HepG2 (cell line): Measurements from ENCODE around the gene PARN. TPM values are rescaled to one million over a fixed set of nuclear protein-coding genes. Genes with fewer than 3 reads are reported as not detected.

Experiments
- BRCA1 ChIP-seq: sonication (generic); formaldehyde crosslinking; IDR thresholded peaks from 2 replicates; pipeline ENCODE4 v1.4.0; 2020; ENCODE audit warnings: missing genetic modification reagents
- CENPT ChIP-seq: sonication (generic); formaldehyde crosslinking; IDR thresholded peaks from 2 replicates; pipeline ENCODE4 v1.8.0; 2022; ENCODE audit warnings: low read depth, mild to moderate bottlenecking, moderate library complexity, missing genetic modification reagents
- DNMT1 ChIP-seq: sonication (generic); formaldehyde crosslinking; IDR thresholded peaks from 2 replicates; pipeline ENCODE4 v1.5.1; 2020; ENCODE audit warnings: mild to moderate bottlenecking, missing genetic modification reagents
- DNMT3B ChIP-seq: conservative IDR thresholded peaks from 2 replicates; pipeline ENCODE4 v1.6.1; 2016; ENCODE audit warnings: missing biosample characterization, control low read depth
- E2F5 ChIP-seq: sonication (generic); formaldehyde crosslinking; conservative IDR thresholded peaks from 2 replicates; pipeline ENCODE4 v1.4.0; 2020; ENCODE audit warnings: missing genetic modification reagents
- ERF ChIP-seq: IDR thresholded peaks from 2 replicates; pipeline ENCODE4 v1.6.1; 2018; ENCODE audit warnings: missing biosample characterization, missing genetic modification reagents
- KDM6A ChIP-seq: IDR thresholded peaks from 2 replicates; pipeline ENCODE4 v1.6.1; 2016; ENCODE audit warnings: low read depth
- KLF15 ChIP-seq: sonication (generic); formaldehyde crosslinking; IDR thresholded peaks from 2 replicates; pipeline ENCODE4 v1.8.1; 2023; ENCODE audit warnings: borderline replicate concordance, mild to moderate bottlenecking, inconsistent platforms, missing genetic modification reagents, mixed read lengths
- MXI1 ChIP-seq: IDR thresholded peaks from 3 replicates; pipeline ENCODE4 v1.6.1; 2012; ENCODE audit warnings: low read depth, low read length, inconsistent platforms, borderline replicate concordance
- MYNN ChIP-seq: sonication (generic); formaldehyde crosslinking; IDR thresholded peaks from 2 replicates; pipeline ENCODE4 v1.4.0; 2020; ENCODE audit warnings: mild to moderate bottlenecking, low read depth, missing genetic modification reagents
- NFIC ChIP-seq: IDR thresholded peaks from 2 replicates; pipeline ENCODE4 v1.6.1; 2012; ENCODE audit warnings: mild to moderate bottlenecking, low read length, inconsistent platforms
- RFX3 ChIP-seq: IDR thresholded peaks from 2 replicates; pipeline ENCODE4 v1.6.1; 2016; ENCODE audit warnings: missing biosample characterization, missing genetic modification reagents
- RNF2 ChIP-seq: fragments of 450-650 bp; conservative IDR thresholded peaks from 2 replicates; pipeline ENCODE4 v1.6.1; 2016; ENCODE audit warnings: low read depth
- ZBTB3 ChIP-seq: sonication (generic); formaldehyde crosslinking; IDR thresholded peaks from 2 replicates; pipeline ENCODE4 v1.4.0; 2020; ENCODE audit warnings: low read depth, mild to moderate bottlenecking, moderate library complexity, missing genetic modification reagents, borderline replicate concordance
- ZFP90 ChIP-seq: sonication (generic); formaldehyde crosslinking; IDR thresholded peaks from 2 replicates; pipeline ENCODE4 v1.8.0; 2022; ENCODE audit warnings: missing genetic modification reagents, mild to moderate bottlenecking, inconsistent platforms, borderline replicate concordance
- ZNF160 ChIP-seq: sonication (generic); formaldehyde crosslinking; IDR thresholded peaks from 2 replicates; pipeline ENCODE4 v1.8.0; 2022; ENCODE audit warnings: mild to moderate bottlenecking, inconsistent platforms, missing genetic modification reagents
- ZNF225 ChIP-seq: sonication (generic); formaldehyde crosslinking; IDR thresholded peaks from 2 replicates; pipeline ENCODE4 v1.4.0; 2020; ENCODE audit warnings: mild to moderate bottlenecking, missing genetic modification reagents
- ZNF276 ChIP-seq: sonication (generic); formaldehyde crosslinking; IDR thresholded peaks from 2 replicates; pipeline ENCODE4 v1.4.0; 2020; ENCODE audit warnings: mild to moderate bottlenecking, low read depth, missing genetic modification reagents
- ZNF281 ChIP-seq: sonication (generic); formaldehyde crosslinking; IDR thresholded peaks from 2 replicates; pipeline ENCODE4 v1.4.0; 2020; ENCODE audit warnings: missing genetic modification reagents, borderline replicate concordance
- ZNF382 ChIP-seq: sonication (generic); formaldehyde crosslinking; IDR thresholded peaks from 2 replicates; pipeline ENCODE4 v1.5.0; 2020; ENCODE audit warnings: missing genetic modification reagents, mild to moderate bottlenecking, borderline replicate concordance
- polyA plus RNA-seq, 8 experiments: library from polyadenylated mRNA; depleted of rRNA in 3 of 8; stranded (reverse) in 7 of 8; unstranded in 1 of 8; fragments of >200 nt; fragmentation: Illumina TruSeq in 4 of 8; extraction: Trizol in 4 of 8; gene quantifications; 2 replicates each; pipeline versions ENCODE4 v1.2.1 to v1.2.3, GENCODE V29; 2011 to 2016; ENCODE audit warnings: low read depth in 4 of 8, missing spikeins in 1 of 8, mixed read lengths in 1 of 8; ENCODE audit not compliant: insufficient read depth in 1 of 8
- total RNA-seq, 5 experiments: library from RNA; depleted of rRNA; stranded (reverse); fragments of >200 nt; fragmentation: Illumina TruSeq; extraction: Trizol; gene quantifications; 2 replicates each; pipeline ENCODE4 v1.2.3, GENCODE V29; 2016; ENCODE audit warnings: low read depth in 1 of 5
- TF ChIP-seq, protein P1 (sequence below): sonication (generic); formaldehyde crosslinking; IDR thresholded peaks from 2 replicates; pipeline ENCODE4 v1.4.0; 2020; ENCODE audit warnings: mild to moderate bottlenecking, missing genetic modification reagents

Gene PARN
- total and polyA plus RNA-seq, 2 of the 13 experiments (the other 11 are each of a cell fraction or from before 2014, with no cell fraction given), result 13.3 to 47.6 TPM

- TF ChIP-seq KLF15 (CRISPR knock-in tag), result no peak
- TF ChIP-seq ZFP90 (CRISPR knock-in tag), result no peak
- TF ChIP-seq ZNF281 (CRISPR knock-in tag), result no peak
- no peak for TF ChIP-seq E2F5 (CRISPR knock-in tag)
- no peak for TF ChIP-seq CENPT
- TF ChIP-seq RFX3 (CRISPR knock-in tag), result no peak
- no peak for TF ChIP-seq RNF2
- 0 out of 2 replicates have a peak, but pooled peaks have one; percentile 29 for TF ChIP-seq ERF (CRISPR knock-in tag)
- 0 out of 2 replicates have a peak, but pooled peaks have one; percentile 12 for TF ChIP-seq KDM6A
- peak; percentile 39; the same call in 1 of the 2 replicates for TF ChIP-seq NFIC
- no peak for TF ChIP-seq DNMT1 (CRISPR knock-in tag)
- no peak for TF ChIP-seq ZNF225 (CRISPR knock-in tag)
- TF ChIP-seq BRCA1 (CRISPR knock-in tag), result no peak
- TF ChIP-seq ZNF382 (CRISPR knock-in tag), result no peak
- no peak for TF ChIP-seq ZNF160 (CRISPR knock-in tag)
- no peak; the same call in 1 of the 2 replicates for TF ChIP-seq ZBTB3 (CRISPR knock-in tag)
- TF ChIP-seq ZNF276 (CRISPR knock-in tag), result no peak
- TF ChIP-seq DNMT3B (CRISPR knock-in tag), result no peak
- no peak for TF ChIP-seq MYNN (CRISPR knock-in tag)
- no peak for TF ChIP-seq MXI1
- TF ChIP-seq, protein P1, sequence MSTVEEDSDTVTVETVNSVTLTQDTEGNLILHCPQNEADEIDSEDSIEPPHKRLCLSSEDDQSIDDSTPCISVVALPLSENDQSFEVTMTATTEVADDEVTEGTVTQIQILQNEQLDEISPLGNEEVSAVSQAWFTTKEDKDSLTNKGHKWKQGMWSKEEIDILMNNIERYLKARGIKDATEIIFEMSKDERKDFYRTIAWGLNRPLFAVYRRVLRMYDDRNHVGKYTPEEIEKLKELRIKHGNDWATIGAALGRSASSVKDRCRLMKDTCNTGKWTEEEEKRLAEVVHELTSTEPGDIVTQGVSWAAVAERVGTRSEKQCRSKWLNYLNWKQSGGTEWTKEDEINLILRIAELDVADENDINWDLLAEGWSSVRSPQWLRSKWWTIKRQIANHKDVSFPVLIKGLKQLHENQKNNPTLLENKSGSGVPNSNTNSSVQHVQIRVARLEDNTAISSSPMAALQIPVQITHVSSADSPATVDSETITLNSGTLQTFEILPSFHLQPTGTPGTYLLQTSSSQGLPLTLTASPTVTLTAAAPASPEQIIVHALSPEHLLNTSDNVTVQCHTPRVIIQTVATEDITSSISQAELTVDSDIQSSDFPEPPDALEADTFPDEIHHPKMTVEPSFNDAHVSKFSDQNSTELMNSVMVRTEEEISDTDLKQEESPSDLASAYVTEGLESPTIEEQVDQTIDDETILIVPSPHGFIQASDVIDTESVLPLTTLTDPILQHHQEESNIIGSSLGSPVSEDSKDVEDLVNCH, result no peak
Measured at GRCh38 chr16:14497245-14498082, 132.6 kb downstream of the PARN start (continued).
